Stimulated activated CD8-positive, alpha-beta memory T cell treated with anti-CD3 and anti-CD28 coated beads, Interleukin-4, amount 100 ng/mL, for 1 hour (primary cell): ENCODE measurements around the gene SNX25.
"Not testable (repeated sequence)": the region's sequence is repeated elsewhere in the genome, so short reads cannot be mapped to it uniquely, and the experiment has no call there.

Experiments
- DNase-seq, 2 donors: peaks; one replicate each; pipeline ENCODE4 v3.0.0-alpha.2; 2020; ENCODE audit warnings: low read depth in 2 of 2, low spot score in 1 of 2

The SNX25 gene

GRCh38 chr4:185204238-185204910, 5.0 kb upstream of the SNX25 start:
- DNase-seq, result no peak

- not testable (repeated sequence) for DNase-seq
Measured at GRCh38 chr4:185205073-185205472, 4.3 kb upstream of the SNX25 start.

- DNase-seq, result no peak
Measured at GRCh38 chr4:185205697-185206342, 3.6 kb upstream of the SNX25 start.

GRCh38 chr4:185207466-185207865, 1.9 kb upstream of the SNX25 start:
- DNase-seq, result no peak

GRCh38 chr4:185209852-185210101, 379 bp downstream of the SNX25 start:
- DNase-seq, result not testable (repeated sequence)

GRCh38 chr4:185210102-185210981, 944 bp downstream of the SNX25 start:
- DNase-seq, result no peak

- no peak for DNase-seq
Measured at GRCh38 chr4:185211035-185211434, 1.6 kb downstream of the SNX25 start.

- DNase-seq, result no peak
Measured at GRCh38 chr4:185211641-185212040, 2.2 kb downstream of the SNX25 start.

- no peak for DNase-seq
Measured at GRCh38 chr4:185212581-185212980, 3.2 kb downstream of the SNX25 start.

GRCh38 chr4:185213877-185214276, 4.5 kb downstream of the SNX25 start:
- no peak for DNase-seq

GRCh38 chr4:185215261-185215660, 5.9 kb downstream of the SNX25 start:
- no peak for DNase-seq

GRCh38 chr4:185217408-185217975, 8.1 kb downstream of the SNX25 start:
- no peak for DNase-seq

- no peak for DNase-seq
Measured at GRCh38 chr4:185218312-185218711, 8.9 kb downstream of the SNX25 start.

GRCh38 chr4:185219551-185220344, 10.3 kb downstream of the SNX25 start:
- DNase-seq, result no peak

GRCh38 chr4:185221491-185221890, 12.1 kb downstream of the SNX25 start:
- no peak for DNase-seq

- DNase-seq, result no peak
Measured at GRCh38 chr4:185221912-185222311, 12.5 kb downstream of the SNX25 start.

GRCh38 chr4:185222598-185222997, 13.2 kb downstream of the SNX25 start:
- no peak for DNase-seq

GRCh38 chr4:185224597-185224996, 15.2 kb downstream of the SNX25 start:
- DNase-seq, result no peak

- no peak for DNase-seq
Measured at GRCh38 chr4:185225940-185226339, 16.5 kb downstream of the SNX25 start.

- DNase-seq, result no peak
Measured at GRCh38 chr4:185227131-185227551, 17.7 kb downstream of the SNX25 start.

GRCh38 chr4:185227713-185228278, 18.4 kb downstream of the SNX25 start:
- no peak for DNase-seq
